ENCODE data around the gene TMED7.

TMED7 gene

DNA sequence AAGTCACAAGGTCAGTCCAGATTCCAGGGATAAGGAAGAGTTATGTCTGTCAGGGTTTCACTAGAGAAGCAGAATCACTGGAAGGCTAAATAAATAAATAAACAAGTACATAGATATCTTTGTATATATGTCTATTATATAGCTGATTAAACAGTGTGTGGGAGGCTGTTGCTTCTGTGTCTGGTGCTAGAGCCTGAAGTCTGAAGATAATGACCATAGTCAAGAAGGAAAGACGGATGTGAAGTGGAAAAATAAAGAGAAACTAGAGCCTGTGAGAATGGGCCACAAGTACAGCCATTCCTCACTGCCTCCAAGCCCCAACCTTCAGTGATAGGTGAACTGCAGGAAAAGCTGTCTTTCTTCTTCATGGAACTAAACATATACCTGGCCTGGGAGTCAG lies 4.1 kb upstream of the TMED7 start:
- TF ChIP-seq SIN3A (IDR thresholded peaks at IDR 0.05; ENCODE audit: borderline replicate concordance, insufficient read depth, low read length) (no peak), FOXP2 (optimal IDR thresholded peaks at IDR 0.05; ENCODE audit: borderline replicate concordance, extremely low read depth, extremely low read length, insufficient read depth) (no peak), POLR2AphosphoS5 (IDR thresholded peaks at IDR 0.05; ENCODE audit: low read depth, low read length) (no peak), TAF1 (IDR thresholded peaks at IDR 0.05; ENCODE audit: borderline replicate concordance, insufficient read depth, low read length) (no peak)
- TF ChIP-seq, protein P1, sequence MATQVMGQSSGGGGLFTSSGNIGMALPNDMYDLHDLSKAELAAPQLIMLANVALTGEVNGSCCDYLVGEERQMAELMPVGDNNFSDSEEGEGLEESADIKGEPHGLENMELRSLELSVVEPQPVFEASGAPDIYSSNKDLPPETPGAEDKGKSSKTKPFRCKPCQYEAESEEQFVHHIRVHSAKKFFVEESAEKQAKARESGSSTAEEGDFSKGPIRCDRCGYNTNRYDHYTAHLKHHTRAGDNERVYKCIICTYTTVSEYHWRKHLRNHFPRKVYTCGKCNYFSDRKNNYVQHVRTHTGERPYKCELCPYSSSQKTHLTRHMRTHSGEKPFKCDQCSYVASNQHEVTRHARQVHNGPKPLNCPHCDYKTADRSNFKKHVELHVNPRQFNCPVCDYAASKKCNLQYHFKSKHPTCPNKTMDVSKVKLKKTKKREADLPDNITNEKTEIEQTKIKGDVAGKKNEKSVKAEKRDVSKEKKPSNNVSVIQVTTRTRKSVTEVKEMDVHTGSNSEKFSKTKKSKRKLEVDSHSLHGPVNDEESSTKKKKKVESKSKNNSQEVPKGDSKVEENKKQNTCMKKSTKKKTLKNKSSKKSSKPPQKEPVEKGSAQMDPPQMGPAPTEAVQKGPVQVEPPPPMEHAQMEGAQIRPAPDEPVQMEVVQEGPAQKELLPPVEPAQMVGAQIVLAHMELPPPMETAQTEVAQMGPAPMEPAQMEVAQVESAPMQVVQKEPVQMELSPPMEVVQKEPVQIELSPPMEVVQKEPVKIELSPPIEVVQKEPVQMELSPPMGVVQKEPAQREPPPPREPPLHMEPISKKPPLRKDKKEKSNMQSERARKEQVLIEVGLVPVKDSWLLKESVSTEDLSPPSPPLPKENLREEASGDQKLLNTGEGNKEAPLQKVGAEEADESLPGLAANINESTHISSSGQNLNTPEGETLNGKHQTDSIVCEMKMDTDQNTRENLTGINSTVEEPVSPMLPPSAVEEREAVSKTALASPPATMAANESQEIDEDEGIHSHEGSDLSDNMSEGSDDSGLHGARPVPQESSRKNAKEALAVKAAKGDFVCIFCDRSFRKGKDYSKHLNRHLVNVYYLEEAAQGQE (IDR thresholded peaks at IDR 0.05; ENCODE audit: insufficient read depth in 1 of 2, low read depth in 2 of 2, low read length in 2 of 2) = no peak

DNA sequence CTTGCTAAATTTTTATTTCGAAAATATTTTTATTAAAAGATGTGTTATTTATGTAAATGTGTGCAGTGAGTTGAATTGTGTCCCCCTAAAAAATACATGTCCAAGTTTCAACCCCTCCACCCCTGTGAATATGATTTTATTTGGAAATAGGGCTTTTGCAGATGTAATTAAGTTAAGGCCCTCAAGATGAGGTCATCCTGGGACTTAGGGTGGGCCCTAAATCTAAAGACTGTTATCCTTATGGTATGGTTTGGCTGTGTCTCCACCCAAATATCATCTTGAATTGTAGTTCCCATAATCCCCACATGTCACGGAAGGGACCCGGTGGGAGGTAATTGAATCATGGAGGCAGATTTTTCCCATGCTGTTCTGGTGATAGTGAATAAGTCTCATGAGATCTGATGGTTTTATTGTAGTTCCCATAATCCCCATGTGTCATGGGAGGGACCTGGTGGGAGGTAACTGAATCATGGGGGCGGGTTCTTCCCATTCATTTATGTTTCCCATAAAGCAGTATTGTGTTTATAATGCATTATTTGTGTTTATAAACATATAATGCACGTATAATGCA lies 1.5 kb upstream of the TMED7 start:
- TF ChIP-seq SIN3A (IDR thresholded peaks at IDR 0.05; ENCODE audit: borderline replicate concordance, insufficient read depth, low read length) (no peak), POLR2AphosphoS5 (IDR thresholded peaks at IDR 0.05; ENCODE audit: low read depth, low read length) (no peak), TAF1 (IDR thresholded peaks at IDR 0.05; ENCODE audit: borderline replicate concordance, insufficient read depth, low read length) (no peak), FOXP2 (optimal IDR thresholded peaks at IDR 0.05; ENCODE audit: borderline replicate concordance, extremely low read depth, extremely low read length, insufficient read depth) (no peak)
- TF ChIP-seq, protein P1 (IDR thresholded peaks at IDR 0.05; ENCODE audit: insufficient read depth in 1 of 2, low read depth in 2 of 2, low read length in 2 of 2) = no peak

DNA sequence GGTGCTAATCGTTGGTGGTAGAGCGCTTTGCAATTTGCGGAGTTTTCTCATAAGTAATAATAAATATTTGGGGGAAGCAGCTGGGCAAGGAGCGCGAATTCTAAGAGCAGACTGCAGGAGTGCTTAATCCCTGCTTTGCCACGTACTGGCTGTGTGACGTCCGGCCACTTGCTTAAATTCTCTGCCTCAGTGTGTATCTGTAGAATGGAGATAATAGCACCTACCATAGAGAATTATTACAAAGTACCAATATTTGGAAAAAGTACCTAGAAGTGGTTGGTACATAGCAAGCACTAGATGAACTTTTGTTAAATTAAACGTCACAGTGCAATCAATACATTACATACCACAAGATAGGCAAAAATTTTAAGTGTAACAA lies 598 bp upstream of the TMED7 start:
- TF ChIP-seq TAF1 (IDR thresholded peaks at IDR 0.05; ENCODE audit: borderline replicate concordance, insufficient read depth, low read length) (no peak), POLR2AphosphoS5 (IDR thresholded peaks at IDR 0.05; ENCODE audit: low read depth, low read length) (no peak), SIN3A (IDR thresholded peaks at IDR 0.05; ENCODE audit: borderline replicate concordance, insufficient read depth, low read length) (0 out of 2 replicates have a peak, but pooled peaks have one; percentile 14), FOXP2 (optimal IDR thresholded peaks at IDR 0.05; ENCODE audit: borderline replicate concordance, extremely low read depth, extremely low read length, insufficient read depth) (no peak)
- TF ChIP-seq, protein P1 (IDR thresholded peaks at IDR 0.05; ENCODE audit: insufficient read depth in 1 of 2, low read depth in 2 of 2, low read length in 2 of 2) = no peak

DNA sequence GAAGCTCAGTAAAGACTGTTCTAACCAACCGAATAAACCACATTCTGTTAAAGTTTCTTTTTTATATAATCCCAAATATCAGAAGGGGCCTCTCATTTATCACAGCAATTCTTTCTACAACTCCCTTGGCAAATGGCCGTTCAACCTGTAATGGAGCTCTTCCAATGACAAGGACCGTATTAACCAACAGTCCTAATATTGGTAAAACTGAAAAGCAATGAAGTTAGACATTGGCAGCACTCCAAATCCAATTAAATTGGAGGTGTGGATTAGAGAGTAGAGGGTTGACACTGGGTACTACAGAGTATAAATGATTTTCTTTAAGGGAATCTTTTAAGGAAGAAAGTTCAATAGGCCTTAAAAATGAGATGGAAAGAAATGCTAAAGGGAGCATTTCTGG lies 842 bp downstream of the TMED7 start:
- TF ChIP-seq POLR2AphosphoS5 (IDR thresholded peaks at IDR 0.05; ENCODE audit: low read depth, low read length) (no peak), SIN3A (IDR thresholded peaks at IDR 0.05; ENCODE audit: borderline replicate concordance, insufficient read depth, low read length) (no peak), FOXP2 (optimal IDR thresholded peaks at IDR 0.05; ENCODE audit: borderline replicate concordance, extremely low read depth, extremely low read length, insufficient read depth) (no peak)
- TF ChIP-seq, protein P1 (IDR thresholded peaks at IDR 0.05; ENCODE audit: insufficient read depth in 1 of 2, low read depth in 2 of 2, low read length in 2 of 2) = no peak

DNA sequence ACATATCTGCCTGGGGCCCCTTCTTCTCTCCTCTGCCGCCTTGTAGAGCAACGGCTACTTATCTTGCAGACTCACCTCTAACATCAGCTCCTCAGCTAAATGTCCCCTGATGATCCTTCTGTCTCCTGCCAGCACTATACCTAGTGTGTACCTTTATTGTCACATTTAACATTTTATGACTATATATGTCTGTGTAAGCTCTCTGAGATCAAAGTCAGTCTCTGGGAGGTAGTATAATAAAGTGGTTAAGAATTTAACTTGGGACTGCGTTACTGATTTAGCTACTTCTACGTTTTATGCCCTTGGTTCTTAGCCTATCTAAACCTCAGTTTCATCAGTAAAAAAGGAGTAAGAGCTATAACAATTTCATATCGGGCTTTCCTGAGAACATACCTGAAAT lies 2.2 kb downstream of the TMED7 start:
- TF ChIP-seq, protein P1 (IDR thresholded peaks at IDR 0.05; ENCODE audit: insufficient read depth in 1 of 2, low read depth in 2 of 2, low read length in 2 of 2) = no peak
- TF ChIP-seq FOXP2 (optimal IDR thresholded peaks at IDR 0.05; ENCODE audit: borderline replicate concordance, extremely low read depth, extremely low read length, insufficient read depth) = no peak
- no peak for TF ChIP-seq TAF1 (IDR thresholded peaks at IDR 0.05; ENCODE audit: borderline replicate concordance, insufficient read depth, low read length)
- no peak for TF ChIP-seq POLR2AphosphoS5 (IDR thresholded peaks at IDR 0.05; ENCODE audit: low read depth, low read length)
- TF ChIP-seq SIN3A (IDR thresholded peaks at IDR 0.05; ENCODE audit: borderline replicate concordance, insufficient read depth, low read length) = no peak
